HG02759 (cell line): Measurements from ENCODE around the gene COX4I1.

ENCODE experiments used
- ATAC-seq: cut with Tn5 transposase; IDR thresholded peaks from one replicate; pipeline ENCODE4 v1.9.1; 2021; ENCODE audit warnings: mild to moderate bottlenecking, moderate library complexity; ENCODE audit not compliant: unreplicated experiment

The COX4I1 gene

GRCh38 chr16:85765767-85766166 lies 33.7 kb upstream of the COX4I1 start:
- no peak for ATAC-seq

- ATAC-seq, result no peak
Measured at GRCh38 chr16:85767531-85767930, 32.0 kb upstream of the COX4I1 start.

- ATAC-seq, result no peak
Measured at GRCh38 chr16:85768199-85768598, 31.3 kb upstream of the COX4I1 start.

- no peak for ATAC-seq
Measured at GRCh38 chr16:85770741-85771140, 28.8 kb upstream of the COX4I1 start.

GRCh38 chr16:85773044-85773443 lies 26.5 kb upstream of the COX4I1 start:
- no peak for ATAC-seq

GRCh38 chr16:85774136-85774535 lies 25.4 kb upstream of the COX4I1 start:
- ATAC-seq, result no peak

- ATAC-seq, result no peak
Measured at GRCh38 chr16:85774811-85775210, 24.7 kb upstream of the COX4I1 start.

GRCh38 chr16:85777583-85778310 lies 21.7 kb upstream of the COX4I1 start:
- ATAC-seq, result no peak

- ATAC-seq, result no peak
Measured at GRCh38 chr16:85778873-85779272, 20.6 kb upstream of the COX4I1 start.

- no peak for ATAC-seq
Measured at GRCh38 chr16:85780281-85780680, 19.2 kb upstream of the COX4I1 start.

- no peak for ATAC-seq
Measured at GRCh38 chr16:85781156-85781555, 18.3 kb upstream of the COX4I1 start.

GRCh38 chr16:85781695-85782370 lies 17.7 kb upstream of the COX4I1 start:
- ATAC-seq, result no peak

GRCh38 chr16:85782451-85782850 lies 17.0 kb upstream of the COX4I1 start:
- ATAC-seq, result no peak

- no peak for ATAC-seq
Measured at GRCh38 chr16:85783441-85783840, 16.1 kb upstream of the COX4I1 start.

- no peak for ATAC-seq
Measured at GRCh38 chr16:85784813-85785212, 14.7 kb upstream of the COX4I1 start.

GRCh38 chr16:85785927-85786326 lies 13.6 kb upstream of the COX4I1 start:
- no peak for ATAC-seq

- no peak for ATAC-seq
Measured at GRCh38 chr16:85788819-85789218, 10.7 kb upstream of the COX4I1 start.

GRCh38 chr16:85789773-85790172 lies 9.7 kb upstream of the COX4I1 start:
- no peak for ATAC-seq

GRCh38 chr16:85793662-85794298 lies 5.7 kb upstream of the COX4I1 start:
- no peak for ATAC-seq

GRCh38 chr16:85794696-85795095 lies 4.8 kb upstream of the COX4I1 start:
- ATAC-seq, result no peak

- ATAC-seq, result no peak
Measured at GRCh38 chr16:85796152-85796551, 3.3 kb upstream of the COX4I1 start.

GRCh38 chr16:85796599-85796998 lies 2.9 kb upstream of the COX4I1 start:
- ATAC-seq, result no peak
